Fibroblast of skin of left quadriceps (primary cell): ENCODE results near the gene TCEAL1.
"Not testable (repeated sequence)": the region's sequence is repeated elsewhere in the genome, so short reads cannot be mapped to it uniquely, and the experiment has no call there.

ENCODE experiments used
- DNase-seq, 2 experiments: peaks; one replicate each; pipeline ENCODE4 v3.0.0-alpha.2; 2013; ENCODE audit warnings: low read depth in 2 of 2

Gene TCEAL1

DNA sequence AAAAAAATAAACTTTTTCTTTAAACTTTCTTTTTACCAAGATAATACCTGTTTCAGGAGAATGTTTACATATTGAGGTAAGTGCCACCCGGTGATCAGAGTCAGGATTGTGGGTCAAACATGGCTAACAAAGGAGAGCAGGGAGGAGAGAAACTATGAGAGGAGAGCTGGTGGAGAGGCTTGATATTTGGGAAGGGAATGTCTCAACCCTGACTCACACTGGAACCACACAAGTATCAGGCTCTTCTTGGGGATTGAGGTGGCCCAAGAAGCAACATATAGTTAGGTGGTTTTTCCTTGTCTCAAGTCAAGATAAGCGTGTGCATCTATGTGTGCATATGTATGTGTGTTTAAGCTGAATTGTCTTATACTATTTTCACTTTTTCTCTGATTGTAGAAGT lies 6.7 kb downstream of the TCEAL1 start:
- DNase-seq = no peak

DNA sequence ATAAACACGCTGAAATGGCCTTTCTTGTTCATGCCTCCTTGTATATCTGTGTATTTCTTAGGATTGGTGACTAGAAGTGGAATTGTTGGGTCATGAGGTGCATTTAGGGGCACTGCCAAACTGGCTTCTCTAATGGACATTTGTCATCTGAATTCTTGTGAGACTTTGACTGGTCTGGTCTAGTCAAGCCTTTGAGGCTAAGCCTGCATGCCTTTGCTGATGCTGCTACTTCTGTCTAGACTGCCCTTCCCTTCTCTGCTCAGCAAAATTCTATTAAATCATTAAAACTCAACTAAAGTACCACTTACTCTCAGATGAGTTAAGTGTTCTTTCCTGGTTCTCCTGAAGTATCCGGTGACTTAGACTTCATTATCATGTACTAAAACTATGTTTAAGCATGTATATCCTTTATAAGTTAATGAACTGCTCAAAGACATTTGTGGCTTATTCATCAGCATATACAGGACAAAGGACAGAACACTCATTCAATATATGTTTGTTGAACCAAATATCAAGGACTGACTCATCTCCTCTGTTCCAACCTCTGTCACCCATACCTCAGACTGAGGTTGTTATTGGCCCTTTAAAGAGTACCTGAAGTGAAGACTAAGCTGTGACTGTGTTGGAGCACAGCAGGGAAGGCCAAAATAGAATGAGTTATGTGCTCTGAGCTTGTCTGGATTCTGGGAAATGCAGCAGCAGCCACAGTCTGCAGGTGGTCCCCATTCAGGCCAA lies 9.0 kb downstream of the TCEAL1 start:
- DNase-seq = no peak

DNA sequence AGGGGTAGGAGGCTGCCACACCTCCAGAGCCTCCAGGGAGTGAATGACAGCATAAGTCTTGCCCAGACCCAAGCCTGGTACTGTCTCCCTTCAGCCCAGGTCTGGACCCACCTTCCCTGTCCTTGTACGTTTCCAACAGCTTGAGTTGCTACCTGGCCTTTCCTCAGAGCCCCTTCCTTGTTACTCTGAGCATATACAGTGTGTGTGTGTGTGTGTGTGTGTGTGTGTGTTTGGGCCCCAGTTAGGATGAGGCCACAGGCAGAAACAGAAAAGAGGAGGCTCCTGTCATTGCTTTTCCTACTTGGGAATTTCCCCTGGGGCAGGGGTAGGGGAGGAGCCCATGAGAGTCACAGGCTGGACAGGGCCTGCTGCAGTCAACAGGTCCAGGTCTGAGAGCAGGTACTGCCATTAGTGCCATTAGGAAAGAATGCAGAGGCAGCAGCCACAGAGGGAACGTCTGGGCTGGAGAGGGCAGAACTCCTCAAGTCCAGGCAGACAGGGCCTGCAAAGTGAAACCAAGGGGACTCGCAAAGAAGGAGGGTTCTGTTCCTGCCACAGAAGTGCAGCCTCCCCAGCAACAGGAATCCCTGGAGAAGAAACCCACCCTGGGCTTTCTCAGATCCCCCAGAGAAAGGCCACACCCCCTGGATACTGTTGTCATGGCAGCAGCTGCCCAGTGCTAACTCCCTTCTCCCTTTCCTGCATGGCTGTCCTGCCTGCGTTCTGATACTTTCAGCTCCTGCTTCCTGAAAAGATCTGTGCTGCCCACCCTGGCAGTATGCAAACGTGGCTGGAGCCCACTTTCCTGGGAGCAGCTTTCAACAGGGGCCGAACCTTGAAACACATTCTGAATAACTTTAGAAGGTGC lies 9.9 kb downstream of the TCEAL1 start:
- DNase-seq = not testable (repeated sequence)

DNA sequence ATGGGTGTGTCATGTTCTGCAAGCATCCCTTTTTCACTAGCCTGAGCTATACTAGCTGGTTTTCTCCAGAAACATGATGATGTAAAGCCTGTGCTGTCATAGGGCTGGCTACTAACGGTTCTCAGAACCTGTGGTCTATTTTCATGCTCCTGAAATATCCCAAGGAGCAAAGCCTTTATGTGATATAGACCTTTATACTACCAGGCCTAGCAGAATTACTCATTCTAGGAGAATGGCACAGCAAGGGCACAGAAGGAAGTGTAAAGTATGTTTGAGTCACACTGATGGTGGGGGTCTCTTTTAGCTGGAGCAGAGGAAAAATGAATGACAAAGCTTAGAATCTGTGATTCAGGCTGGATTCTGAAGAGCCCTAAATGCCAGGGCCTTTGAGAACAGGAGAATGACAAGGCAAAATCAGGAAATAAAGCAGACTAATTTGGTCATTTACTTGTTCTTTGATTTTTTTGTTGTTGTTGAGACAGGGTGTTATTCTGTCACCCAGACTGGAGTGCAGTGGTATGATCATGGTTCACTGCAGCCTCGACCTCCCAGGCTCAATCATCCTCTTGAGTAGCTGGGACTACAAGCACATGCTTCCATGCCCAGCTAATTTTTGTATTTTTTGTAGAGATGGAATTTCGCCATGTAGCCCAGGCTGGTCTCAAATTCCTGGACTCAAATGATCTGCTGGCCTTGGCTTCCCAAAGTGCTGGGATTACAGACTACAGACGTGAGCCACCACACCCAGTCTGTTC lies 11.8 kb downstream of the TCEAL1 start:
- DNase-seq = no peak

DNA sequence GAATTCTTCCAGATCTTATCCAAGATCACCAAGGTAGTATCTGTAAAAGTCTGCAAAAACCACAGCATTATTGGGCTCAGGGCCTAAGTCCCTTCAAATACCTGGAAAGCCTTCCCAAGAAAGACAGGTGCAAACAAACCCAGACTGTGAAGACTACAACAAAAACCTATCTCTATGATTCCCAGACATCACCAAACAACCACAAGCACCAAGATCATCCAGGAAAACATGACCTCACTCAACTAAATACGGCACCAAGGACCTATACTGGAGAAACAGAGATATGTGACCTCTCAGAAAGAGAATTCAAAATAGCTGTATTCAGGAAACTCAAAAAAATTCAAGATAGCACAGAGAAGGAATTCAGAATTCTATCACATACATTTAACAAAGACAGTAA lies 15.3 kb downstream of the TCEAL1 start:
- DNase-seq = no peak

DNA sequence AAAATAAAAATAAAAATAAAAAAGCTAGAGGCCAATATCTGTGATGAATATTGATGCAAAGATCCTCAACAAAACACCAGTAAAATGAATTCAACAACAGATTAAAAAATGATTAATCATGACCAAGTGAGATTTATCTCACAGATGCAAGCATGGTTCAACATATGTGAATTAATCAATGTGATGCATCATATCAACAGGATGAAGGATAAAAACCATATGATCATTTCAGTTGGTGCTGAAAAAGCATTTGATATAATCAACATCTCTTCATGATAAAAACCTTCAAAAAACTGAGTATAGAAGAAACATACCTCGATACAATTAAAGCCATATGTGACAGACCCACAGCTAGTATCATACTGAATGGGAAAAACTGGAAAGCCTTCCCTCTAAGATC lies 18.9 kb downstream of the TCEAL1 start:
- no peak for DNase-seq

DNA sequence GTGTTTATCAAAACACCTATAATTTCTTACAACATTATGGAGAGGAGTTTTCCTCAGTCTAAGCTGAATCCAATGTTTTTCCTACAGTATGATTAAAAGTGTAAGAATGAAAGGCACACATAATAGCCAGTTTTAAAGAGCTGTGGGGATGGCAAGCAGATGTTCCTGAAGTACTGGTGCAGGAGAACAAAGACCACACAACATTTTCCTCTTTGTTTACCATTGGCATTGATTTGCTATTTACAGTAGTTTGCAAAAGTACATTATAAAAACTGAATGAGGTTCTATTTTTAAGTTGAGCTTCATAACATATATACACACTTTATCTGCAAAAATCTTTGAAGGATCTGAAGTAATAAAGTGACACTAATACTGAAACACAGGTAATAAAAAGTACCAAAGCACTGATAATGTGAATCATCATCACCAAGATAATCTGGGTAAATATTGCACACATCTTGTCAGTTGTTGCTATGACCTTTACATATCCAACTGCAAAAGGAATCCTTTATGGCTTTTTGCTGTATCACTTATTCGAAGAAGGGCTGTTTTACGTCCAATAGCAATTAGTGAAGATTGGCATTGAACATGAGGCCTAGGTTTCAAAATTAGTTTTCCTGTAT lies 22.5 kb downstream of the TCEAL1 start:
- DNase-seq = no peak

DNA sequence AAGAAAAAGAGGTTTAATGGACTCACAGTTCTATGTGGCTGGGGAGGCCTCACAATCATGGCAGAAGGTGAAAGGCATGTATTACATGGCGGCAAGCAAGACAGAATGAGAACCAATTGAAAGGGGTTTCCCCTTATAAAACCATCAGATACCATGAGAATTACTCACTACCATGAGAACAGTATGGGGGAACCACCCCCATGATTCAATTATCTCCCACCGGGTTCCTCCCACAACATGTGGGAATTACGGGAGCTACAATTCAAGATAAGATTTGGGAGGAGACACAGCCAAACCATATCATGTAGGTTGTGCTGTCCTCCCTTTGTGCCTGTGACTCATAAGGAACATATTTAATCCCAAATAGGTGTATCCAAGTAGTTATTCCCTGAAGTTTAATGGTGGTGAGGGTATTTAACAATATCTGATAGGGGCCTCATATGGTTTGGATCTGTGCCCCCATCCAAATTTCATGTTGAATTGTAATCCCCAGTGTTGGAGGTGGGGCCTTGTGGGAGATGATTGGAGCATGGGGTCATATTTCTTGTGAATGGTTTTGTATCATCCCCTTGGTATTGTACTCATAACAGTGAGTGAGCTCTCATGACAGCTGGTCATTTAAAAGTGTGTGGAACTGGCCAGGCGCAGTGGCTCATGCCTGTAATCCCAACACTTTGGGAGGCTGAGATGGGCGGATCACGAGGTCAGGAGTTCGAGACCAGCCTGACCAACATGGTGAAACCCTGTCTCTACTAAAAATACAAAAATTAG lies 26.6 kb downstream of the TCEAL1 start:
- not testable (repeated sequence) for DNase-seq

DNA sequence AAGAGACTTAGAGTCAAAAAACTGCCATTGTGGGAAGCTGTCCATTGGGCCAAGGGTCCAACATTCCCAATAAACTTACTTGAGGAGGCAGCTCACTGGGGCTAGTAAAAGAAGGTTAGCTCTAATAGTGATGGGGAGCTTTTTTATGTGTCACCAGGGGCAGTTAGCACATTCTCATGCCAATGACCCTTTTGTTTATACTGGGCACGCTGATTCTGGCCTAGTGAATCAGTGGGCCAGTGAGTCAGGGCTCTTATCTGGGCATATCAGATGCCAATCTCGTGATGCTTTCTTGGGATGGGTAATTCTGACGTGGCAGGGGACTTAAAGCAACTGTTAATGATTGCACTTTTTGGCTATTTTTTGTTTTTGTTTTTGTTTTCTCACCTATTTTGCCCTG lies 27.8 kb downstream of the TCEAL1 start:
- DNase-seq = no peak

DNA sequence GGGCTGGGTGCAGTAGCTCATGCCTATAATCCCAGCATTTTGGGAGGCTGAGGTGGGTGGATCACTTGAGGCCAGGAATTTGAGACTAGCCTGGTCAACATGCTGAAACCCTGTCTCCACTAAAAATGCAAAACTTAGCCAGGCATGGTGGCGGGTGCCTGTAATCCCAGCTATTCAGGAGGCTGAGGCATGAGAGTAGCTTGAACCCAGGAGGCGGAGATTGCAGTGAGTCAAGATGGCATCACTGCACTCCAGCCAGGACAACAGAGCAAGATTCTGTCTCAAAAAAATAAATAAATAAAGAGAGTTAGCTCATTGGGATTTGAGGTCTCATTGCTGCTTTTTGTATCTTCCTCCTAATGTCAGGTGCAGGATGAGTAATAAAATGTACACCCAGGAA lies 28.3 kb downstream of the TCEAL1 start:
- not testable (repeated sequence) for DNase-seq

DNA sequence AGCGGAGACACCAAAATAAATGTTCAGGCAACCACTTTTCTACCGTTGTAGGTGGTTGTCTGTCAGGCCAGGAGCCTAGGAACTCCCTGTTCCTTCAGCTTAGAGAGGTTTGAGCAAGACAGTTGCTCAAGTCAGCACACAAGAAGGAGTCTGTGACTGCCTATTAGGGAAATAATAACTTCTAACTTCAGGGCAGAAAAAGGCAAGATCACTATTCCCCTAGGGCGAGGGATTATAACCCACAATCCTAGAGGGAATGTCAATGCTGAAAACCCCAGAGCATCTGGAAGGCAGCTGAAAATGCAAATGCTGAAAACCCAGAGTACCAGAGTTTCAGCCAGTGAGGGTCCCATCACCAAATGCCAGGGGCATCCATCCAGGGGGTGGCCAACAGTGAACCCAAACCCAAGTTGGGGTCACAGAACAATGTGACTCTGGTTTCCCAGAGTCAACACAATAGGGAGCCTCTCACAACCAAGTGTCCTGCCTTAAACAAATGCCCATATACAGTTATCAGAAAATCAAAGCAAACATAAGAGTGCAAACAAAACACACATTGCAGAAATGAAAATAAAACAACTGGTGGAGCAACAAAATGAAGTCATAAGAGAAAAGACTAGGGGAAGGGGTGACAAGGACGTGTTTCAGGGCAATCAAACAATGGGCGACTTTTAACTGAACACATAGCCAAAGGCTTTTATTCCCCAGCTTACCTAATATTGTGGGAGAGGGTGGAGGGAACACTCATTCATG lies 30.1 kb downstream of the TCEAL1 start:
- DNase-seq = no peak

DNA sequence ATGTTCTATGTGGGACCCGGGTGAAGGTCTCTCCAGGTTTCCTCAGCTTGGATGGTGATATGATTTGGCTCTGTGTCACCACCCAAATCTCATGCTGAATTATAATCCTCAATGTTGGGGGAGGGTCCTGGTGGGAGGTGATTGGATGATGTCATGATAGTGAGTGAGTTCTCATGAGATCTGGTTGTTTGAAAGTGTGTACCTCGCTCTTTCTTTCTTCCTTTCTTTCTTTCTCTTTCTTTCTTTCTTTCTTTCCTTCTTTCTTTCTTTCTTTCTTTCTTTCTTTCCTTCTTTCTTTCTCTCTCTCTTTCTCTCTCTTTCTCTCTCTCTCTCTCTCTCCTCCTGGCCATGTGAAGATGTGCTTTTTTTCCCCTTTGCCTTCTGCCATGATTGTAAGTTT lies 30.7 kb downstream of the TCEAL1 start:
- not testable (repeated sequence) for DNase-seq

DNA sequence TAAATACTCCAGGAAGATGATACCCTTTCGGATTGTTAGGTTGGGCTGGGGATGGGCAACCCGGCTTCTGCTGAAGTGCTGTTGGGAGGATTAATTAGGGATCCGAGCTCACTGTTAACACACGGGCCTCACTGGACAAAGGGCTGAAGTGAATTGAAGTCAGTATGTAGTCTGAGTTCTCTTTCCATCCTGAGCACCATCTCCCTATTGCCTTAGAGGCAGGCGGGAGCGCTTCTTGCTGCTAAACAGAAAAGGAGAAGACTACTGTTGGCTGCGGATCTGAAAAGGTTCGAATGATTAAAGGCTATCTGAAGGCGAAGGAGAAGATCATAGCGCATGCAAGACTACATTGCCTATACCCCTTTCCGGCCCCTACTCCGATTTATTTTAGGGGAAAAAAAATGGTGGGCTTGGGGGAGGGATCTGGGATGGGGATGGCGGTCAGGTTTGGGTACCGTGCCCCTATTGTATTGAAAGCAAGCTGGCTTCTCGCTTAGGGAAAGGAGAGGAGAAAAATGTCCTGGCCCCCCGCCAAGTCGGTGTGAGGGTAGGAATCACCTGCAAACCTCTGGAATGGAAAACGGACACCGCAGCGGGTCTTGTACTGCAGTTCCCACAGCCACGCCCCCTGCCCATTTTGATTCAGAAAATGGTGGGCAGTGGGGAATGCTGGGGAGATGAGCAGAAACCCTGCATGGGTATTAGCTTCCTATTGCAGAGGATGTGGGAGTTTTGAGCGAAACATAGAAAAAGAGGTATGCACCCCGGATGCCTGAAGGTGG lies 35.4 kb downstream of the TCEAL1 start:
- DNase-seq = no peak

DNA sequence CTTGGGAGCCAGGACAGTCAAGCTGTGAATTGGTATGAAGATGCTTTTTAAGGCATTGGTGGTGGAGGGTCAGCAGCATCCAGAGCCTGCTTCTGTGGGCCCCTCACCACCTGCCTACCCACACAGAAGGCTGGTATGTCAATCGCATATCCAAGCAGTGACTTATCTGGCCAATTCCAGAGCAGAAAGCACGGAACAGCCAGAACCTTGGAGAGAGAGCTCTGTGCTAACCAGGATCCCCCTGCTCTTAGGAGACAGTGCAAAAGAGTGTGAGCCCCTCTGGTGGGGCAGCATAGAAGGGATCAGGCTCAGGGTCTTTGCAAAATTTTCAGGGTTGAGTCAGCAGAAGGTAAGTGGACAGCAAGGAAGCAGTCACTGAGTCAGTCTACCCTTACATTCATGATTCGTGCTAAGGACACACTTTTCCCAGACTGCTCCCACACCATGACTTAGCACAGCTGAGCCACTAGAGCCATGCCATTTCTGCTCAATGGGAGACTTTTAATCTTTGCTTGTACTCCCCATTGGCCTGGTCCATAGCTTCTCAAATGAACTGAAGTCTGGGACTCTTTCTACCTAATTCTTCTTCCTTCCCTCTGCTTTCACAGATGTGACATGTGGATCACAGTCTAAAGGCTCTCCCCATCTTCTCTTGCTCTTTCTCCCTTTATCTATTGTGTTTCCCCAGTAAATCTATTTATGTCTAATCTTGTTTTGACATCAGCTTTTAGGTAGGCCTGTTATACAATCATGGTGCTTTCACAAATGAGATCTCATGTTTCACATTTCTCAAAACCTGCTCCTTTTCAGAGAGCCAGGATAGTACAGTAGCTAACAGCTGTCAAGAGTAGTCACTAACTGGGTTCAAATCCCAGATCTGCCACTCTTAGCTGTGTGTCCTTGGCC lies 37.7 kb downstream of the TCEAL1 start:
- DNase-seq = no peak

DNA sequence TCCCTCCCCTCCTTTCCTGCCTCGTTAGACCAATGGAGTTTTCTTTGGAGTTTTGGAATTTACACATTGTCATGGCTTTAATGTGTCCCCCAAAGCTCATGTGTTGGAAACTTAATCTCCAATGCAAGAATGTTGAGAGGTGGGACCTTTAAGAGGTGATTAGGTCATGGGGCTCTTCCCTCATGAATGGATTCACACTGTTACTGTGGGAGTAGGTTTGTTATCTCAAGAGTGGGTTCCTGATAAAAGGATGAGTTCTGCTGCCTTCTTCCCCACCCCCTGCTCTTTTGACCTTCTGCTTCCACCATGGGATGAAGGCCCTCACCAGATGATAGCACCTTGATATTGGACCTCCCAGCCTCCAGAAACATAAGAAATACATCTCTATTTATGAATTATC lies 41.0 kb downstream of the TCEAL1 start:
- DNase-seq = no peak

DNA sequence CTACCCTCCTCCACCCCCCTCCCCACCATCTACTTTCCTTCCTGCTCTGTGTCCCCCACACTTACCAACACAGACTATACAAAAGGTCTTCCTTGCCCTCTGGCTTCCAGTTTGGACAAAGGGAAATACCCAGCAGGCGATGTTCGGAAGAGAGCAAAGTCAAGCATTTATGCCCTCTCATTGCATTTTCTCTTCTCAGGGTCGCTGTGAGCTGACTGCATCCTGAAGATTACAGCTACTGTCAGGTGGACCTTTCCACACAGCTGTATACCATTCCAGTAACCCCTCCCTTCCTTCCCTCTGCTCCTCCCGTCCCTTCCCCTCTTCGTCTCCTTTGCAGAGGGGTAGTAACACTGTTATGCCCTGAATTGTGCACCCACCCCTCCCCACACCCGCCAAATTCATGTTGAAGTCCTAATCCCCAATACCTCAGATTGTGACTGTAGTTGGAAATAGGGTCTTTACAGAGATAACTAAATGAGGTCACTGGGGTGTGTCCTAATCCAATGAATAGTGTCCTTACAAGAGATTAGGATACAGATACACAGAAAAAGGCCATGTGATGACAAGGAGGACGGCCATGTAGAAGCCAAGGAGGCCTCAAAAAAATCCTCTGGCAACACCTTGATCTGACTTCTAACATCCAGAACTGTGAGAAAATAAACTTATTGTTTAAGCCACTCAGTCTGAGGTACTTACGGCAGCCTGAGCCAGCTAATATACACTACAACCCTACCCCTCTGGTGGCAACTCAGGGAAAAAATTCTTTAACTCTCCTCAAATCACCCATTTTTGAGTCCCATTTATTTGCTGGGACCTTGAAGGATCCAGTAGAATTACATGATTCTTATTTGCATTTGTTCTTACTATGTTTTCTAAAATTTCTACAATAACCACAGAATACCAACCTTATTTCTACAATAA lies 46.0 kb downstream of the TCEAL1 start:
- no peak for DNase-seq

DNA sequence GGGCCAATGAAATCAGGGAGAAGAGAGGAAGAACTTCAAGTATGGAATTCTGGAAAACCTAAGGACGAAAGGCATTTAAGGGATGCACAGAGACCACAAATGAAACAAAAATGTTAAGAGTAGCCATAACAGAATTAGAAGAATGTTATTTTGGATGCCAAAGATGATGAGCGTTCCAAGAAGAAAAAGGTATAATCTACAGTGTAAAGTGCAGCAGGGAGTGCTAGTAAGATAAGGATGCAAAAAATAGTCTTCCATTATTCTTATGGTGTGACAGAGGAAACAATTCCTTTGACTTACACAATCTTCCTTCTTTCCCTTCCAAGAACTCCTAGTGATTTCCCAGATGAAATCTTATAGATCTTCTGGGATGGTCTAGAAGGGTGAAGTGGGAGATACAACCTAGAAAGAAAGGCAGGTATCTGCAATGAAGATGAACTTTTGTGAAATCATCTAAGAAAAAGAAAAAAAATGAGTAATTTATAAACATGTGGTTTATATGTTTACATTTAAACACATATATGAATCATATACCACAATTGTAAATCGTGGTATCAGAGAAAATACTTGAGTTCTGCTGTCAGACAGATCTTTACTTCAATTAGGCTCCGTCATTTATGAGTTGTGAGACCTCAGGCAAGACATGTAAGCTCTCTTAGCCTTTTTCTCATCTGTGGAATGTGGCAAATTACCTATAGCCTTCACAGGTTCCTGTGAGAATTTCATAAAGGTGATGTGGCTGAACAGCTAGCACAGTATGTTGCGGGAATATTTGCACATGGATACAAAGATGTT lies 49.6 kb downstream of the TCEAL1 start:
- peak; percentile 32 to 41 for DNase-seq
